Cardiac fibroblast (primary cell): ENCODE measurements around the gene FSHR.

Source experiments
- DNase-seq, 2 donors: peaks; one replicate each; pipeline versions ENCODE4 v3.0.0 to v3.0.0-alpha.2; 2010; ENCODE audit warnings: low read depth in 2 of 2
- H3K4me3 ChIP-seq, 2 donors: replicated peaks in 1 of 2; 1 replicate in 1 of 2; 2 replicates in 1 of 2; pipeline ENCODE4 v1.5.1; 2011; ENCODE audit warnings: low read depth in 2 of 2, low read length in 2 of 2, mild to moderate bottlenecking in 2 of 2, moderate library complexity in 1 of 2
- CTCF ChIP-seq: IDR thresholded peaks from one replicate; pipeline ENCODE4 v1.5.1; 2011; ENCODE audit warnings: low read depth, mild to moderate bottlenecking, low read length, inconsistent platforms

The FSHR gene

GRCh38 chr2:49154140-49154539 is at the start of gene FSHR:
FSHR (minus strand) TSS chr2:49154515; CDS start chr2:49154417, 98 bp downstream.
- TF ChIP-seq CTCF = no peak
- DNase-seq = no peak
- no peak within 1 kb of the TSS for H3K4me3 ChIP-seq

GRCh38 chr2:49199266-49199665 is 45.0 kb upstream of the FSHR start:
- no peak for DNase-seq
- TF ChIP-seq CTCF = no peak
- H3K4me3 ChIP-seq = no peak overlapping the region

- no peak overlapping the region for H3K4me3 ChIP-seq
- no peak for DNase-seq
- TF ChIP-seq CTCF = no peak
Observed at GRCh38 chr2:49194701-49195100, 40.4 kb upstream of the FSHR start.

- H3K4me3 ChIP-seq = no peak overlapping the region
- TF ChIP-seq CTCF = no peak
- DNase-seq = no peak
Observed at GRCh38 chr2:49192036-49192435, 37.7 kb upstream of the FSHR start.

GRCh38 chr2:49189512-49190225 is 35.4 kb upstream of the FSHR start:
- DNase-seq = no peak
- no peak overlapping the region for H3K4me3 ChIP-seq
- TF ChIP-seq CTCF = no peak

- TF ChIP-seq CTCF = no peak
- no peak for DNase-seq
- H3K4me3 ChIP-seq = no peak overlapping the region
Observed at GRCh38 chr2:49186050-49186648, 31.8 kb upstream of the FSHR start.

GRCh38 chr2:49178656-49179055 is 24.3 kb upstream of the FSHR start:
- no peak for TF ChIP-seq CTCF
- no peak overlapping the region for H3K4me3 ChIP-seq
- DNase-seq = no peak
